ENCODE results near the gene SORCS2.

GRCh38 chr4:7362341-7362740, 170.0 kb downstream of the SORCS2 start:
- no peak for TF ChIP-seq CTCF (IDR thresholded peaks at IDR 0.05; ENCODE audit: low read depth, low read length)
- TF ChIP-seq EZH2phosphoT487 (IDR thresholded peaks at IDR 0.05; ENCODE audit: low read depth), result no peak
